ENCODE measurements around the gene METTL16. TPM values are rescaled to one million over a fixed set of nuclear protein-coding genes. Genes with fewer than 3 reads are reported as not detected.
"Not testable (repeated sequence)": the region's sequence is repeated elsewhere in the genome, so short reads cannot be mapped to it uniquely, and the experiment has no call there.

METTL16 gene
- total RNA-seq, 2 experiments from 2014 or later, result 27.8 to 29.9 TPM

DNA sequence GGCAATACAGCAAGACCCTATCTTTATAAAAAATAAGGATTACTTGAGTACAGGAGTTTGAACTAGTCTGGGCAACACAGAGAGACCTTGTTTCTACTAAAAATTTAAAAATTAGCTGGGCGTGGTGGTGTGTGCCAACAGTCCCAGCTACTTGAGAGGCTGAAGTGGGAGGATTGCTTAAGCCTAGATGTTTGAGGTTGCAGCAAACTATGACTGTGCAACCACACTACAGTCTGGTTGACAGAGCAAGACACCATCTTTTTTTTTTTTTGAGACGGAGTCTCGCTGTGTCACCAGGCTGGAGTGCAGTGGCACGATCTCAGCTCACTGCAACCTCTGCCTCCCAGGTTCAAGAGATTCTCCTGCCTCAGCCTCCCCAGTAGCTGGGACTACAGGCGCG, 71.7 kb downstream of the METTL16 start:
- POLR2A ChIA-PET, result not testable (repeated sequence)
- peaks cover 22% of the 10 kb centered on the region for H3K36me3 Mint-ChIP-seq (ENCODE audit: low read depth)

DNA sequence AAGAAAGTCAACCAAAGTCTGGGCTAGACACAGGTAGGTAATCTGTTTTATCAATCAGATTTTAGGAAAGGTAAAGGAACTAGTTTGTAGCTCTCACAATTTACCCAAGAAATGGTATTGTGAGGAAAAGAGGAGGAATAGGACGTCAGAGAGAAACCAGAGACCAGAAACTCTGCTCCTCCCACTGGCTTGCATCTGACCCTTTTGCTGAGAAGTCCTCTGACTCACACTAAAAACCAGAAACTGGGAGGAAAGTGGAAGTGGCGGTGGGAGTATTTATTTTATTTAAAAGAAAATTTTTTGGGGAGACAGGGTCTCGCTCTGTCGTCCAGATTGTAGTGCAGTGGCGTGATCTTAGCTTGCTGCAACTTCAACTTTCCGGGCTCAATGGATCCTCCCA, 72.9 kb downstream of the METTL16 start:
- no peaks in the 10 kb centered on the region for H3K27me3 Mint-ChIP-seq
- DNase-seq, result no peak
- ChIA-PET CTCF (interaction anchor here (1.1 kb wide), 1 partner anchor 10 kb away, joined by 3 read pairs; no protein-coding TSS in a partner anchor), POLR2A (no interaction called here)
- no peaks in the 10 kb centered on the region for H3K9me3 Mint-ChIP-seq
- H3K27ac Mint-ChIP-seq, result no peak overlapping the region
- H3K36me3 Mint-ChIP-seq (ENCODE audit: low read depth), result peaks cover 22% of the 10 kb centered on the region
- no peak overlapping the region for H3K4me3 Mint-ChIP-seq
- no peaks in the 10 kb centered on the region for H3K4me1 Mint-ChIP-seq

More for the DNA sequence above, 71.7 kb downstream of the METTL16 start:
- DNase-seq, H3K4me1 Mint-ChIP-seq, CTCF ChIA-PET, H3K27ac Mint-ChIP-seq, H3K27me3 Mint-ChIP-seq, H3K9me3 Mint-ChIP-seq, H3K4me3 Mint-ChIP-seq: not testable (repeated sequence)

DNA sequence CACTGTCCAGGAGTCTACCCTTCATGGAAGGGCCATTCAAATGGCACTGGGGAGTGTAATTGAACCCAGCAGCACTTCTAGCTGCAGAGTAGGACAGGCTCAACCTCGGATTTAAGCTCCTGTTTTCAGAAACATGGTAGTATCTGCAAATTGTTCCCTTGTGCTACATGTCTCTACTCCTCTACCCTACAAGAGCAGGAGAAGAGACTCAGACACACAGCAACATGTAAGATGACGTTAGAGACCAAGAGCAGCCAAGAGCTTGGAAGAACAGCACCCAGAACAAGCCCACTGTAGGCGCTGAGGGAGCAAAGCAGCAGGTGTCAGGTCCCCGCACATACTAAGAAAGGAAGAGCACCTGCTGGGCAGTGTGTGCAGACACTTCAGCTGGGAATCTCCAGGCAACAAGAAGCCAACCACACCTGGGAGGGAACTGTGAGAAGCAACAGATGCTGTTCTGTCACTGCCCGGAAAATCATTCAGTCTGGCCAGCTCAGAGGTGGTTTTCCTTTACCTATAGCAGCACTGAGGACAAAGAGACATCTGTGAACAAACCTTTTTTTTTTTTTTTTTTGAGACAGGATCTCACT, 75.3 kb downstream of the METTL16 start:
- Mint-ChIP-seq H3K27me3 (no peaks in the 10 kb centered on the region), H3K36me3 (ENCODE audit: low read depth) (peaks cover 22% of the 10 kb centered on the region), H3K9me3 (no peaks in the 10 kb centered on the region), H3K27ac (no peak overlapping the region), H3K4me1 (no peaks in the 10 kb centered on the region), H3K4me3 (no peak overlapping the region)
- ChIA-PET POLR2A (no interaction called here), CTCF (interaction anchor here (0.6 kb wide), 1 partner anchor 1848 kb away, joined by 6 read pairs; no protein-coding TSS in a partner anchor)
- DNase-seq, result no peak

DNA sequence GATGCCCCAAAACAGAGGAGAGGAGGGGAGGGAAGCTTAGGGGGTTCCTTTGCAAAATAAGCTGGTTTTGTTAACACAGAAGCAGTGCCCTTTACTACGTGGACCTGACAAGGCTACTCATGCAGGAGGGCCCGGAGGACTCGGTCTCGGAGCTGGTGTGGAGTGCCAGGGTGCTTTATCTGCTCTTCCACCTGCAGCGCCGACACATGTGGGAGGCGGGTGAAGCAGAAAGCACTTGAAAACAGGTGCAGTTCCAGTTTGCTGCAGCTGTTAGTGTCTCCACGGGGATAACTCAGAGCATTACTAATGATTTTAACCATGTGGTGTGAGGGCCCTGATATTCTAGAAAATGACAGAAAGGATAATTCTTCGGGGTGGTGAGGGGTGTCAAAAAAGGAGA, 75.8 kb downstream of the METTL16 start:
- H3K4me1 Mint-ChIP-seq, result no peaks in the 10 kb centered on the region
- H3K27me3 Mint-ChIP-seq, result no peaks in the 10 kb centered on the region
- H3K4me3 Mint-ChIP-seq, result no peak overlapping the region
- no peak for DNase-seq
- no peaks in the 10 kb centered on the region for H3K9me3 Mint-ChIP-seq
- no peak overlapping the region for H3K27ac Mint-ChIP-seq
- CTCF ChIA-PET, result no interaction called here
- POLR2A ChIA-PET, result no interaction called here
- H3K36me3 Mint-ChIP-seq (ENCODE audit: low read depth), result peaks cover 16% of the 10 kb centered on the region

DNA sequence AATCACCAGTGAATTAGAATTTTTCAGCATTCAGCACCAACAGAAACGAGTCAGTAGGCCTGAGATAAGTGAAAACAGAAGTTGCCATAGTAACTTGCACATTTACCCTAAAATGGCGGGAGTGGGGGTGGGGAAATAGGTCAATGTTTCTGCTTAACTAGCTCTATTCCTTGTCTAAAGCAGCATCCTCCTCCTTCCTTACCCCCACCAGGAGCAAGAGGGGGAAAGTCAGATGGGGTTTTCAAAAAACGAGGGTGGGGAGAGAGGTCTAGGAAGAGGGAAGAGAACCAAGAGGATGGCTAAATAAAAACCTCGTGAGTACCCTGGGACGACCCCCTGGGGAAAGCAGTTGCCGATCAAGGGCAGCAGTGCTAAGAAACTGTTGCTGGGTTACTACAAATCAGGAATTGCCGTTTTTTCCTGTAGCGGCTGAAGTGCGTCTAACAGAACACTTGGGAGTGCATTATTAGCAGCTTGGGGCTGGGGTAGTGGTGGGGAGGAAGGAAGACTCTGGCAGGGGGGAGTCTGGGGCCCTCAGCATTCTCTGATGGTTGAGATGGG, 76.4 kb downstream of the METTL16 start:
- no peak for DNase-seq
- Mint-ChIP-seq H3K4me3 (no peak overlapping the region), H3K9me3 (no peaks in the 10 kb centered on the region), H3K36me3 (ENCODE audit: low read depth) (peaks cover 14% of the 10 kb centered on the region), H3K27ac (no peak overlapping the region), H3K27me3 (no peaks in the 10 kb centered on the region), H3K4me1 (no peaks in the 10 kb centered on the region)
- ChIA-PET CTCF (interaction anchor here (1.6 kb wide), 1 partner anchor 53 kb away, joined by 6 read pairs; no protein-coding TSS in a partner anchor), POLR2A (no interaction called here)

DNA sequence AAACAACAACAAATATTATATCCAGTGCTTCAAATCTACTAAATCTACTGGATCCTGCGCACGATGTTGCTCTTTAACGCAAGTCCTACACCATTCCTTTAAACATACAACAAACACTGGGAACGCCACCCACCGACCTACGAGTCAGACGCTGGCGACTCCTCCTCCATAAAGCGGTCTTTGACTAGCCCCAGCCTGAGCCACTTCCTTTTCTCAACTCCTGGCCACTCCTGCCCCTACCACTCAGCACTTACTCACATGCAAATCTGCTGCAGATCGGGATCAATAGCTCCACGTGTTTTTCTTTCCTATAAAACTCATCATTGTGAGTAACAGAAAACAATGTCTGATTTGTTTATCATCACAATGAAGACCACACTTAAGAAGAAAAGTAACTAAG, 78.0 kb downstream of the METTL16 start:
- ChIA-PET POLR2A (no interaction called here), CTCF (interaction anchor here (1.6 kb wide), 2 partner anchors 17 to 51 kb away, joined by 4 to 6 read pairs; no protein-coding TSS in a partner anchor)
- DNase-seq, result no peak
- Mint-ChIP-seq H3K4me1 (no peaks in the 10 kb centered on the region), H3K27ac (no peak overlapping the region), H3K27me3 (no peaks in the 10 kb centered on the region), H3K36me3 (ENCODE audit: low read depth) (peaks cover 11% of the 10 kb centered on the region), H3K9me3 (no peaks in the 10 kb centered on the region), H3K4me3 (no peak overlapping the region)

DNA sequence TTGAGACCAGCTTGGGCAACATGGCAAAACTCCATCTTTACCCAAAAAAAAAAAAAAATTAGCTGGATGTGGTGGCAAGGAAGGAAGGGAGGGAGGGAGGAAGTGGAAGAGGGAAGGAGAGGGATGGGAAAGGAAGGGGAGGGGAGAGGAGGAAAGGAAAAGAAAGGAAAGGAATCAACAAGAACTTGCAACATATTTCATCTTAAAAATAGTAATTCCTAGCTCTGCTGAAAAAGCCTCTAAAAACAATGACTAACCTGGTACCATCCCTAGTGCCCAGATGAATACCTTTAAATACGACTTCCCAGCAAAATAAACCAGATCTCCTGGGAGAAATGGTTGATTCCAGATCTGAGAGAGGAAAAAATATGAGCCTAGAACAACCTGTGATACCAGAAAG, 83.8 kb downstream of the METTL16 start:
- POLR2A ChIA-PET, result no interaction called here
- no peak for DNase-seq
- Mint-ChIP-seq H3K4me1 (no peaks in the 10 kb centered on the region), H3K36me3 (ENCODE audit: low read depth) (no peaks in the 10 kb centered on the region), H3K27me3 (no peaks in the 10 kb centered on the region), H3K27ac (no peak overlapping the region), H3K4me3 (no peak overlapping the region), H3K9me3 (no peaks in the 10 kb centered on the region)
- CTCF ChIA-PET, result interaction anchor here (2.8 kb wide), 1 partner anchor 12 kb away, joined by 13 read pairs; no protein-coding TSS in a partner anchor

DNA sequence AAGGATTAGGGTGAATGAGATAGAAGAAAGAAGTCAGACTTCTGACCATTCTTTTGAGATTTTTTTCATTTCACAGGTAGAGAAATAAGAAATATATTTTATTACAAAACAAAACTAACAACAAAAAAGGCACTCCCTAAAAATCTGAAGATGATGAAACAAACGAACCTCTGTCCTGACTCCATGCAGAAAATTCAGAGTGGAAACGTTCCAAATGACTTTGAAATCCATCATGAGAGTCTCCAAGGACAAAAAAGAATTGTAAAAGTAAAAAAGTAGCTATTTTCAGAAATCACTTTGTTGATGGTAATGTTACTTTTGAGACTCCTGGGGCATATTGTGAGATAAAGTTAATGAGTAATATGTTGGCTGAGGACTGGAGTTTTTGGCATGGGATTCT, 84.5 kb downstream of the METTL16 start:
- Mint-ChIP-seq H3K27me3 (no peaks in the 10 kb centered on the region), H3K9me3 (no peaks in the 10 kb centered on the region), H3K4me3 (no peak overlapping the region), H3K4me1 (no peaks in the 10 kb centered on the region), H3K27ac (no peak overlapping the region), H3K36me3 (ENCODE audit: low read depth) (no peaks in the 10 kb centered on the region)
- no peak for DNase-seq
- ChIA-PET CTCF (interaction anchor here (0.6 to 2.8 kb wide), 2 partner anchors 11 to 44 kb away, joined by 3 to 13 read pairs; no protein-coding TSS in a partner anchor), POLR2A (no interaction called here)

DNA sequence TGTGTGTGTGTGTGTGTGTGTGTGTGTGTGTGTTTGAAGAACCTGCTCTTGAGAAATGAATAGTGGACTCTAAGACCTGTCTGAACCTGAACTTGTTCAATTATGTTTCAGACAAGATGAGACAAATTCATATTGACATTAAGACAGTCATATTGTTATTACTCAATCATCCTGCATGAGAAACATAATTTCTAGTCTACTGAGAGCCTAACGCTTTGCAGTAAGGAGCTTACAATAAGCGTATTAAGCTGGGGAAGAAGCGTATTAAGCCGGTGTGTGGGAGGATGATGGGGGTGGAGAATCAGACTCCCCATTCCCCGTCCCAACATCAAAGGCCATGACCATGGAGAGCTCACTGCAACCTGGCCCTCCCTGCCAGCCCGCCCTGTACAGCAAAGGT, 88.4 kb downstream of the METTL16 start:
- no peaks in the 10 kb centered on the region for H3K4me1 Mint-ChIP-seq
- ChIA-PET POLR2A (no interaction called here), CTCF (interaction anchor here (0.9 to 1.0 kb wide), 3 partner anchors 16 to 38 kb away, joined by 3 read pairs; no protein-coding TSS in a partner anchor)
- DNase-seq, result no peak
- no peaks in the 10 kb centered on the region for H3K9me3 Mint-ChIP-seq
- H3K27me3 Mint-ChIP-seq, result no peaks in the 10 kb centered on the region
- no peak overlapping the region for H3K4me3 Mint-ChIP-seq
- H3K36me3 Mint-ChIP-seq (ENCODE audit: low read depth), result peaks cover 2% of the 10 kb centered on the region
- no peak overlapping the region for H3K27ac Mint-ChIP-seq

DNA sequence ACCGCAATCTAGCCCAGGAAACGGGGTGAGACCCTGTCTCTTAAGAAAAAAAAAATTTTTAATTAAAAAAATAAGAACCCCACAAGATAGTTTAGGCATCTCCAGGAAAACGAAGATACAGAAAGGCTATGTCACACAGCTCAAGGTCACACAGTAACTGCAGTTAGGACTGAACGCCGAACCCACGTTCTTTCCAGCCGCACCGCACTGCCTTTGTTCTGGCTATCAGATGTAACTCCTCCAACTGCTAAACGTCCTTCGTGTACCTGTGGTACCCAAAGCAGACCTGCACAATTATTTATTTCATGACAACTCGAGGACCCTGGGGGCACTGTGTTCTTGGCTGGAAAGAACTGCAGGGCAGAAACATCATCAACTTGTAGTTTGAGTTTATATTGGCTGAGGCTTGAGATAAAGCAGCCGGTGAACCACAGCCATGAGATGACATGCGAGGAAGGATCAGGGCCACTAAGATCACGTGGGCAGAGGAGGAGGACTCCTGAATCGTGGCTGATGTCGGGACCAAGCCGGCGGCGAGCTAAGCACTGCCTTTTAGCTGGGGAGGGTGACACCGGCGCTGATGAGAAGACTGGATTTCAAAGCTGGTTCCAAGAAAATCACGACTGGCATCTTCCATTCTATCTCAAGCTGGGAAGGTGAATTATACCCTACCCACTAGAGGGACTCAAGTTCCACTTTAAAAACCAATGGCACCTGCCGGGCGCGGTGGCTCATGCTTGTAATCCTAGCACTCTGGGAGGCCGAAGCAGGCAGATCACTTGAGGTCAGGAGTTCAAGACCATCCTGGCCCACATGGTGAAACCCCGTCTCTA, 90.2 kb downstream of the METTL16 start:
- POLR2A ChIA-PET, result no interaction called here

DNA sequence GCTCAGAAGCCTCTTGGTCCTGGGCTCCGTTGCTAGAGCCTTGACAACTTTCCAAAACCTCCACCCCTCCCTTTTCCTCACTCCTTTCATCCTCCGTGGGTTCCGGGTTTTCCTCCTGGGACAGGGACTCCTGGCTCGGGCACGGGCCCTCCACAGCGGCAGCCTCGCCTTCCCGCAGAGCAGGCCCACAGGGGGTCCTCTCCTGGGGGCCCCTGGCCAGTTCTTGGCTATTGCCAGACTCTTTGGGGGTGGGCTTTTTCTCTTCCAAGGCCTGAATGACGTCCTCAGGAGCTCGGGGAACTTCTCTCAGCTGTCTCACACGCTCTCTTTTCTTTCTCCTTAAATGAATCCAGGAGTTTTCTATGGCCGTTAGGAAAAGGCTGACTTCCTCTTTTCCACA, 91.5 kb downstream of the METTL16 start:
- Mint-ChIP-seq H3K36me3 (ENCODE audit: low read depth) (peaks cover 2% of the 10 kb centered on the region), H3K27me3 (no peaks in the 10 kb centered on the region), H3K4me1 (no peaks in the 10 kb centered on the region), H3K27ac (peak overlapping the region; percentile 54), H3K4me3 (no peak overlapping the region), H3K9me3 (no peaks in the 10 kb centered on the region)
- no peak for DNase-seq
- POLR2A ChIA-PET, result no interaction called here
- CTCF ChIA-PET, result interaction anchor here (6.7 kb wide), 1 partner anchor 37 kb away, joined by 131 read pairs; no protein-coding TSS in a partner anchor

More for the DNA sequence above, 90.2 kb downstream of the METTL16 start:
- no peaks in the 10 kb centered on the region for H3K4me1 Mint-ChIP-seq
- H3K27me3 Mint-ChIP-seq, result no peaks in the 10 kb centered on the region
- H3K36me3 Mint-ChIP-seq (ENCODE audit: low read depth), result peaks cover 2% of the 10 kb centered on the region
- H3K4me3 Mint-ChIP-seq, result no peak overlapping the region
- H3K9me3 Mint-ChIP-seq, result no peaks in the 10 kb centered on the region
- DNase-seq, result no peak
- no peak overlapping the region for H3K27ac Mint-ChIP-seq
- CTCF ChIA-PET, result interaction anchor here (0.9 to 1.4 kb wide), 2 partner anchors 14 to 39 kb away, joined by 3 to 4 read pairs; no protein-coding TSS in a partner anchor

DNA sequence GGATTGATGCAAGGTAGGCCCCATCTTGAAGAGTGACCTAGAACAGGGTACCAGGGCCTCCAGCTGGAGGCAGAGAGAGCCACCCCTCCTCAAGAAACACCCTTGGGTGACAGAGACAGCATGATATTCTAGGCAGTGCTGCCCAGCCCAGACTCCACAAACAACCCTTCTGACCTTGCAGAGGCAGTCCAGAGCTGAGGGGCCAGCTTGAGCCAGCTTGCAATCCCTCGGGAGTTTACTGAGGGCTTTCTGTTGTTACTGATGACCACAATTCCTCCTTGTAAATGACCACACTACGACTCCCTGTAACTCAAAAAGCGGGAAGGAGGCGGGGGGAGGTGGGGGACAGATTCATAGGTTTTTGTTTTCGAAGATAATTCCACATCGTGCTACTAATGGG, 92.2 kb downstream of the METTL16 start:
- DNase-seq, result no peak
- H3K27me3 Mint-ChIP-seq, result no peaks in the 10 kb centered on the region
- ChIA-PET POLR2A (no interaction called here), CTCF (interaction anchor here (0.9 to 6.7 kb wide), 4 partner anchors 12 to 50 kb away, joined by 3 to 131 read pairs (median 3); no protein-coding TSS in a partner anchor)
- peak overlapping the region; percentile 54 for H3K27ac Mint-ChIP-seq
- no peak overlapping the region for H3K4me3 Mint-ChIP-seq
- H3K9me3 Mint-ChIP-seq, result no peaks in the 10 kb centered on the region
- H3K4me1 Mint-ChIP-seq, result no peaks in the 10 kb centered on the region
- H3K36me3 Mint-ChIP-seq (ENCODE audit: low read depth), result peaks cover 2% of the 10 kb centered on the region

DNA sequence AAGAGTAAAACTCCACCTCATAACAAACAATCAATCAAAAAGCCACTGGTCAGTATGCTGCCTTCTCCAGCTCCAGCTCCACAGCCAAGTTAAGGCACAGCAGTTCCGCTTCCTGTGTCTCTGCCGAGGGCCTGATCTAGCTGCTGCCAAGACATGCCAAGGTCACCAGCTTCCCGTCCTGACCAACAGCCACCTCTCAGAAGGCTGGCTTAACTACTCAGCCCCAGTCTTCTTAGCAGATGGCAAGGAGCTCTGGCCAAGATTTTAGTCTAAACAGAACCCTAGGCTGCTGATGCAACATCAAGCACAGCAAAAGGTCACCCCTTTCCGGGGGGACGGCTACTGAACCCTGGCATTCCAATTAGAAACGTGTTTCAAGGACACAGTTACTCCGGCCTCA, 93.1 kb downstream of the METTL16 start:
- Mint-ChIP-seq H3K36me3 (ENCODE audit: low read depth) (peaks cover 2% of the 10 kb centered on the region), H3K4me1 (no peaks in the 10 kb centered on the region), H3K27me3 (no peaks in the 10 kb centered on the region), H3K4me3 (no peak overlapping the region), H3K27ac (no peak overlapping the region), H3K9me3 (no peaks in the 10 kb centered on the region)
- no peak for DNase-seq
- CTCF ChIA-PET, result interaction anchor here (0.5 to 6.7 kb wide), 7 partner anchors 12 to 315 kb away, joined by 3 to 131 read pairs (median 3); no protein-coding TSS in a partner anchor
- POLR2A ChIA-PET, result no interaction called here
